Stimulated activated CD8-positive, alpha-beta memory T cell treated with anti-CD3 and anti-CD28 coated beads, Interleukin-15, amount 100 ng/mL, for 24 hours (primary cell): Measurements from ENCODE around the gene EEF1AKMT3.
"Not testable (repeated sequence)": the region's sequence is repeated elsewhere in the genome, so short reads cannot be mapped to it uniquely, and the experiment has no call there.

Experiments
- DNase-seq: peaks from one replicate; pipeline ENCODE4 v3.0.0-alpha.2; 2020; ENCODE audit warnings: low read depth

EEF1AKMT3 gene

DNA sequence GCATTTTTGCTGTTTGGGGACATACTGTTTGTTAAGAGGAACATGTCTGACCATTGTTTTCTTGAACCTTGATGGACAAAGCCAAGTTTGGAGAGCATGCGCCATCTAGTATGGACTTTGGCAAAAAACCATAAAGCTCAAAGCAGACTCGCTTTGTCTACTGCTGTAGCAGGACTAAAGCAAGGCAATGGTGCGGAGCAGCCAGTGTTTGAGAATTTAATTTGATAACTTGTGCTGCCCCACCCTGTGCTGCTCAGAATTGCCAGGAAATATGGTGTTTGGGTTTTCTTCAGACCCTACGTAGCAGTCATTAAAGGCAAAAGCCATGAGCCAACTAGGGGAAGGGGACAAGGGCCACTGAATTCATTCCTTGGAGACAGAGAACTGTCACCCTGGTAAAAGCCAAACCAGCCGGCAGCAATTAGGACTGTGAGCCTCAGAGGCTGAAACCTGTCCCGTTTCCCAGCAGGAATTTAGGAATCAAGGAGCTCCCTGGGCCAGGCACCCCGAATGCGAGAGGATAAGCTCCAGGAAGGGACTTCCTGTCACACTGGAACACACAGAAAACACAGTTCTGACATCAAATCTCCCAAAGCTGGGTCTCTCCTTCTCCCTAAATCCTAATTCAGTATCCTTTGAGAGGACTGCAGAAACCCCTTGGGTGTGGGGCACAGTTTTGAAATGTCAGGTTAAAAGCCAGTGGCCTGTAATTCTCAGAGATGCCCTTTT lies 45.0 kb downstream of the EEF1AKMT3 start:
- no peak for DNase-seq

DNA sequence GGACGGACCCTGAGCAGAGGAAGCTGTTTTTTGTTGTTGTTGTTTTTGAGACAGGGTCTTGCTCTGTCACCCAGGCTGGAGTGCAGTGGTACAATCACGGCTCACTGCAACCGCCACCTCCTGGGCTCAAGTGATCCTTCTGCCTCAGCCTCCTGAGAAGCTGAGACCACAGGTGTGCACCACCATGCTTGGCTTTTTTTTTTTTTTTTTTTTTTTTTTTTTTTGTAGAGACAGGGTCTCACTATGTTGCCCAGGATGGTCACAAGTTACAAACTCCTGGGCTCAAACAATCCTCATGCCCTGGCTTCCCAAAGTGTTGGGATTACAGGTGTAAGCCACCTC lies 45.5 kb downstream of the EEF1AKMT3 start:
- not testable (repeated sequence) for DNase-seq

DNA sequence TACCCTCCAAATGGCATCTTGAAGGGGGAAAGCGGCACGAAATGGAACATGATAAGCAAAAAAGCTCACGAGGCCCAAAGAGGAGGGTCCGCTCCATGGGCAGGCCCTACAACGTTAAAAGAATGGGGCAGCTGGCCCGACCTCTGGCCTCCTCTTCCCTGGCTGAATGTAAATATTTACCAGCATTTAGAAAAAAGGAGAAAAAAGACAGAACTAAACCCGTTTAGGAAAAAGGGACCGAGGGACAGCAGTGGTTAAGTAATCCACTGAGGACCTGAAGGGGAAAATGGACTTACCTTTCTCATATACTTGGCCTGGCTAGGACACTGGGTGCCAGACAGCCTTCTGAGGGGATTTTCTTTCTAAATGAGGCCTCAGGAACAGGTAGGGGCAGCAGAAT lies 47.7 kb downstream of the EEF1AKMT3 start:
- not testable (repeated sequence) for DNase-seq

DNA sequence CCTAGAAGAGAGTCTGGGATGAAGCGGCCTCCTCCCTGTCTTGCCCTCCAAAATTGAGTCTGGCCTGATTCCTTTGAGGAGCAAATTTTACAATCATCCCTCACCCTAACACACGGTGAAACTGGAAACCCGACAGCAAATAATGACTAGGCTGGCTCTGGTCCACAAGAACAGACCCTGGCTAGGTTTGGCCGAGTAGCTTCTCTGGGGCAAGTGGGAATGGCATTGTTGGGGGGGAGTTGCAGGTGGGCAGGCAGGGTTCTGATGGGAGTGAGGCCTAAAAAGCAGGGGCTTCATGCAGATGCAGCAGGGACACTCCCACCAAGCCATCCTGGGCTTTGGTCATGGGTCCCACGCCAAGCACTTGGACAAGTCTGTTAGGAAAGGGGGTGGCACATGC lies 48.6 kb downstream of the EEF1AKMT3 start:
- not testable (repeated sequence) for DNase-seq

DNA sequence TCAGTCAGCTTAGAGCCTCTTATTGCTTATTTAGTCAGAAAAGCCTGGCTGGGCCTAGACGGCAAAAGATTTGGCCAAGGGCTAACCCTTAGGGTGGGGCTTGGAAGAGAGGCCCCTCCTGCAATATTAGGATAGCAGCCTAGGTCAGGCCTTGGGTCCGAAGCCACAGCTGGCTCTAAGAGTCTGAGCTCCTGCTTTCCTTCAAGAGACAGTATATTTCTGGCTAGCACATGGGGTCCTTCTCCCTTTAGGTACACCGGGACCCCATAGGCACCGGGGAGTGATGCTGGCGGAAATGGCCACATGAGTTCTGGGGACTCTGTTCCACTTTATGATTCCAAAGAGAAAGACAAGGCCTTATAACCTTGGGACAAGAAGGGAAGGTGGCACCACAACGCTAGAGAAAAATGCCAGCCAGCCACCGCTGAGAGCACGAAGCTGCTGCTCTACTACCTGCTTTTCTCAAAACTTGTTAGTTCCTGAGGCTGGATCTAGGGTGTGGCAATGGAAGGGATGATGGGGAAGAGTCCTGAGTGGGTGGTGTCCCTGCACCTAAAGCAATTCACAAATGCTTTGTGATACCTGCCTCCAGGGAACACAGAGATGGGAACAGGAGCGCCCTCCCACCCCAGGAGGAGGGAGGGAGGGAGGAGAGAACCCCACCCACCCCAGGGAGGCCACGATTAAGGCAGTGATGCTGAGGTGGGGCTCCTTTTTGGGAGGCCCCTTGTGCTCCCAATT lies 49.2 kb downstream of the EEF1AKMT3 start:
- DNase-seq = no peak

DNA sequence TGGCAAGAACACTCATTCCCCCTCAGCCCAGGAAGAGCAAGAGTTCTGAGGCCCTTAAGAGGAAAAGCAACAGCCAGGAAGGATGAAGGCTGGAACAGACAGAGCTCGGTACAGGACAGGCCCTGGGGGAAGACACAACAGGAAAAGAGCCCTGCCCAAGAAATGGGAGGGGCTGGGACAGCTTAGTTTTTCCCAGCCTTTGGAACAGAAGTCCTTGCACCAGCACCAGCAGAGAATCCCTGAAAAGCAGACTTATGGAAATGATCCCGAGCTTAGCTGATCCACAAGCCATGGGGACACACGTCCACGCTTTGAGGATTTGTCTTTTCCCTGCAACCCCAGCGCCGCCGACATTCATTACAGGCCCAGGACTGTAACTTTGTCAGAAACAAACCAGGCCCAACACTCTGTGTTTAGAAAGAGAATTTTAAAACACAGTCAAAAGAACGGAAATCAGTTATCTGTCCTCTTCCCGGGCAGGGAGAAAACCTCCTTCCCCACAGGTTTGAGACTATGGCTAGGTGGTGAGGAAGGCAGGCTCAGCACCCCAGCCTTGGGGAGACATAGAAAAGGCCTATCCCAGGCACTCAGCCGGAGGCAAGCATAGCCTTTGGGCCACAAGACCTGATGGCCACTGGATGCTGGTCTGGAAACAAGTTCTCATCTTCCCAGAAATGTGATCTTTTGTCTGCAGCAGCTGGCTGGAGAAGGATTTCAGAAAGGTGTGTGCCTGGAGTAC lies 50.1 kb downstream of the EEF1AKMT3 start:
- no peak for DNase-seq

DNA sequence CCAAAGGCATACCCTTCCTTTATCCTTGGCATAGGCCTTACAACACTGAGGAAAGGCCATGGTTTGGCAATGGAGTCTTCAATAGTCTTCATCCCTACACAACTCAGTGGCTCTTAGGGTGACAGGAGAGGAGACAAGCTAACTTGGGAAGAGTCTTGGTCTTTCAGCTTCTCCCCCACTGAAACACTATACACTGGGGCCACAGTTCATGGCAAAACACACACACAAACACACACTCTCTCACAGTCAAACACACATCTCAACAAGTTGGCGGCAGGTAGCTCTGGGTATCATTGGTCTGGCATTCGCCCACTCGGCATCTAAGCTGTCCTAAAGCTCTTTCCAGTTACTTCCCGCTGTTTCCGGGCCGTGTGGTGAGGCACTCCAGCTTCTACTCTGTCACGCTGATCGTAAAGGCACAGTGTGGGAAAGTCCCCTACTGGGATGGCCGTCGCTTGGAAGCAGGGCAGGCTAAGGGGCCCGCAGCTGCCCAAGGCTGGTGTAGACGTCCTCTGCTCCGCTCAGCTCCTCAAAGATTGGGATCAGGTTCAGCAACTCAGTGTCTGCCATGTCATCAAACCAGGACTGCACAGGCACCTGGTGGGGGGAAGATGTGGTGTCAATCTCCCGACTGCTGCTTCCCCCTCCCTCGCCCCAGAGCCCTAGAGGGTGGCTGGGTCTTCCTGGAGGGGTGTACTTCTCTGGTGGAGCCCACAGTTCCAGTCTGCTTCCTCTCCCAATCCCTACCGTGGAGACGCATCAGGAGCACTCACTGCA lies 50.9 kb downstream of the EEF1AKMT3 start:
- no peak for DNase-seq

DNA sequence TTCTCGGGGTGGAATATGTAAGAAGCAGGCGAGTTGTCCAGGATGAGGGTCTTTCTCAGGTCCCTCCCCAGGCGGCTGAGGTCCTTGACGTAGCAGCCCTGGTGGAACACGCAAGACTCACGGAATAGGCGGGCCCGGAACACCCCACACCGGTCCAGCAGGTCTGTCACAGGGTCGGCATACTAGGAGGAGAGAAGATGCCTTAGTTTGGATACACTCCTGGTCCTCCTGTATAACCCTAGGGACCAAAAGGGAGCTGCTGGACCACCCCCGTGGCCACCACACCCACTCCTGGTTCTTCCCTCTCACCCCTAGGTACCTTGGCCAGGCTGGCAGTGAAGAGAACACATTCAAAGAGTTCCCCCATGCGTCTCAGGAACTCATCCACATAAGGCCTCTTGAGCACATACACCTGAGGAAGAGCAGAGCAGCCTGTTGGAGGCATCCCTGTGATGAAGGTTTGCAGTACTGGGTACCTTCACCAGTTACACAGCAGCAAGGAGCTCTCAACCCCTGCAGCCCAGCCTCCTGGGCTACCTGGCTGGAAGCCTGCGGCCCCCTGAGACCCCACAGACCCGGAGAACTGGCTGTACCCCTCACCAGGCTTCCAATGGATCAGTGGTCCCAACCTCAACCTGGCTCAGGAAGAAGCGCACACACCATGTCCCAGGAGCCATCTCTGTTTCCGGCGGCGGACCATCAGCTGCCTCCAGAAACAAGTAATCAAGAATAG lies 51.7 kb downstream of the EEF1AKMT3 start:
- no peak for DNase-seq

DNA sequence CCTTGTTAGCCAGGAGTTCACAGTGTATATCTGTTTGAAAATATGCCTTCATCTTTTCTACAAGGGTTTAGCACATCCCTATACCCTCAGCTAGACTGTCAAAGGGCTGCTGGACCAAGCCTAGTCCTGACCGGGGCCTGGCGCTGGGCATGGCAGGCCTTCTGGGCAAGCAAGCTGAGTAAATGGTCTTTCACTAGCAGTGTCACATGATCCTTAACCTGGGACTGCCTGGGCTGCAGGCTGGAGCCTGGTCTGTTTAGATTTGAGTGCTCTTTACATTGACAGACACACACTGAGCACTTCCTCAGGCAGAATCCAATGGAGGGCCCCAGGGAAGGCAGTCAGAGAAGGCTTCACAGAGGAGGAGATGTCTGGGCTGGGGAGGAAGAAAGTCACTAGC lies 53.0 kb downstream of the EEF1AKMT3 start:
- no peak for DNase-seq

DNA sequence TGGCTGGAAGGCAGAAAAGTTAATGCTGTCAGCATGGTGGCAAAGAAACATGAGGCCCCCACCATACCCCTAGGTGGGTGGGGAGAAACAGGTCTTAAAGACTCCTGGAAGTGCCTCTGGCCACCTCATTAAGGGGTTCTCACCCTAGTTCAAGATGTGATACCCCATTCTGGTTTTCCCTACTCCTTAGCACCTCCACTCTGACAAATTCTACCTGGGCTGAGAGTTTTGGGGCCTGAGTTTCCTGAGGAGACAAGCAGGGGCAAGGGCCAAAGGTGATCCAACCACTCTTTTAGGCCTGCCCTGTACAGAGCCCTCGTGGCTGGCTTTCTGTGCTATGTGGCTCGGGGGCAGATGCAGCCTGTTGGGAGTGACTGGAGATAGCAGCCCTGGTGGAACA lies 54.0 kb downstream of the EEF1AKMT3 start:
- no peak for DNase-seq

DNA sequence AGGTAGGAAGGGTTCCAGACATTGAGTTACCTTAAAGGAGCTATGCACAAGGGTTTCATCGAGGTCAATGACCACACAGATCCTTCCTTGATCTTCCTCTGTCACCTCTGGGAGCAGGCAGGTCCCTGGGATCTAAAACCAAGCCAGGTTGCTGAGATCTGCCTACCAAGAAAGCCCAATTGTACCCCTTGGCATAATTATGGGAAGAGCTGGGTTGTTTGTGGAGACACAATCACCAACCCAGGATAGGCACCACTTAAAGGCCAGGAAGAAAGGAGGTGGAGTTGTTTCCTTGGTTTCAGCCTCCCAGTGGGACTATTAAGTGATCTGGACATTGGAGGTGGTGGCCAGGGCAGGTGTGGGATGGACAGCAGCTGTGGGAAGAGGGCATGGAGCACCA lies 54.6 kb downstream of the EEF1AKMT3 start:
- no peak for DNase-seq

DNA sequence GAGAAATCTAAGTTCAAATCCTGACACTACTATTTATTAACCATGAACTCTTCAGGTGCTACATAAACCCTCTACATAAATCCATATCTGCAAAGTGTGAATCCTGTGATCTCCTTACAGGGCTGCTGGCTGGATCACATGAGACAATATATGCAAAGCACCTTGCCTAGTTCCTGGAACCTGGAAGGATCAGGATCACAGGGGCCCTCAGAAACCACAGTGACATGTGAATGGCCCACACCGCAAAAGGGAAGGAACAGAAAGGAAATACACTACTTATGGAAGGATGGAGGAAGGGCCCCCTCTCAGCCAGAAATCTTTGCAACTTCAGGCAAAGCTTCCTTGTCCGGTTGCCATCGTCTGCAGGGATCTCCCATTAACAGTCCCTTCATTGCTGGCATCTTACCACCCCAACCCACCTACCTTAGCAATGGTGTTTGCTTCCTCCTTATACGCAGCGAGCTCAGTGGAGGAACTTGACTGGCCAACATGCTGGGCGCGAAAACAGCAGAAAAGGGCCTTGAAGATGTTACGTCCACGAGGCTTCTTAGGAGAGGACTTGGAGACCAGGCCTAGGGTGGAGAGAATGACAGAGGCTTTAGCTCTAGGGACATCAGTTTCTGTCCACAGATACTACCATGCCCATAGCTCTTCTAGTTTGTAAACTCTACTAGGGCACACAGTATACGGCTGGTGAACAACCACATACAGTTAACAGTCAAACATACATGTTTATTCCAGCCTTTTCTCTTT lies 56.8 kb downstream of the EEF1AKMT3 start:
- no peak for DNase-seq

DNA sequence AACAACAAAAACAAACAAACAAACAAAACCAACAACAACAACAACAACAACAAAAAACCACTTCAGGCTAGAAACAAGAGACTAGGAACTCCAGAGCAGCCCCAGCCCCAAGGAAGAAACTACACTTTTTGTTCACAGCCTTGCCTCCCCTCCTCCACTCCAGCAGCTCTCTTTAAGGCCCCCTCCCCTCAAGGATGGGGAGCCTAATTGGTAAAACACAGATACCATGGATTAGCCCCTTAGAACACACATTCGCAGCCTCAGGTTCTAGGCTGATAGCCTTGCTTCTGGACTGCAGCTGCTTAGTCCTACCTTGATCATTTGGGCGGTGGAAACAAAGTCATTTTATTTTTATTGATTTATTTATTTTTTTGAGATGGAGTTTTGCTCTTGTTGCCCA lies 58.0 kb downstream of the EEF1AKMT3 start:
- no peak for DNase-seq
